T-helper 17 cell (primary cell): ENCODE measurements around the gene RYR1. TPM values are rescaled to one million over a fixed set of nuclear protein-coding genes. Genes with fewer than 3 reads are reported as not detected.
A peak's percentile ranks its signal among the peaks of the same experiment; 100 is the strongest.
"Not testable (repeated sequence)": the region's sequence is repeated elsewhere in the genome, so short reads cannot be mapped to it uniquely, and the experiment has no call there.

Experiments used
- ATAC-seq: fragments of 150-1000 bp; cut with Tn5 transposase; 2 replicates; pipeline ENCODE4 v1.10.0; 2021; ENCODE audit warnings: mild to moderate bottlenecking, moderate library complexity
- DNase-seq, 3 donors: peaks; one replicate each; pipeline versions ENCODE4 v3.0.0 to v3.0.0-alpha.2; 2020 to 2021
- H3K9me3 ChIP-seq: one replicate; pipeline ENCODE4 v1.7.0; 2013; ENCODE audit warnings: low read length, mild to moderate bottlenecking; ENCODE audit not compliant: control insufficient read depth, poor library complexity, severe bottlenecking
- H3K27ac Mint-ChIP-seq: one replicate; pipeline ENCODE4 v1.8.0; 2022; ENCODE audit warnings: mild to moderate bottlenecking, moderate library complexity, mixed read lengths
- H3K27me3 Mint-ChIP-seq: one replicate; pipeline ENCODE4 v1.8.0; 2022; ENCODE audit warnings: mixed read lengths
- H3K36me3 Mint-ChIP-seq: one replicate; pipeline ENCODE4 v1.8.0; 2022; ENCODE audit warnings: low read depth, mixed read lengths
- H3K4me1 Mint-ChIP-seq: one replicate; pipeline ENCODE4 v1.8.0; 2022; ENCODE audit warnings: mild to moderate bottlenecking, mixed read lengths
- H3K4me3 Mint-ChIP-seq: one replicate; pipeline ENCODE4 v1.8.0; 2022; ENCODE audit warnings: mild to moderate bottlenecking, moderate library complexity, mixed read lengths
- total RNA-seq, 4 donors: library from RNA in 2 of 4; stranded (reverse) in 2 of 4; gene quantifications; one replicate each; pipeline ENCODE4 v1.2.3 and lab custom pipeline; 2022 to 2026

The RYR1 gene
- total RNA-seq, 2 donors from 2014 or later = 1.3 to 3.1 TPM

- H3K27me3 Mint-ChIP-seq, H3K36me3 Mint-ChIP-seq, ATAC-seq, H3K9me3 ChIP-seq, DNase-seq, H3K27ac Mint-ChIP-seq, H3K4me3 Mint-ChIP-seq: not testable (repeated sequence)
- H3K4me1 Mint-ChIP-seq = peaks cover 36% of the 10 kb centered on the region
Observed at GRCh38 chr19:38558933-38559332, 125.4 kb downstream of the RYR1 start.

- no peaks in the 10 kb centered on the region for H3K36me3 Mint-ChIP-seq
- peak overlapping the region; percentile 53 for H3K27ac Mint-ChIP-seq
- ATAC-seq = peak; percentile 79
- no peaks in the 10 kb centered on the region for H3K27me3 Mint-ChIP-seq
- H3K4me3 Mint-ChIP-seq = peak overlapping the region; percentile 57
- H3K9me3 ChIP-seq = no peaks in the 10 kb centered on the region
- DNase-seq = no peak
- H3K4me1 Mint-ChIP-seq = peaks cover 35% of the 10 kb centered on the region
Observed at GRCh38 chr19:38559428-38560401, 126.2 kb downstream of the RYR1 start.

- H3K4me3 Mint-ChIP-seq = no peak overlapping the region
- no peaks in the 10 kb centered on the region for H3K36me3 Mint-ChIP-seq
- H3K27me3 Mint-ChIP-seq = no peaks in the 10 kb centered on the region
- no peaks in the 10 kb centered on the region for H3K9me3 ChIP-seq
- DNase-seq (no peak), ATAC-seq (no peak)
- H3K4me1 Mint-ChIP-seq = peaks cover 36% of the 10 kb centered on the region
- H3K27ac Mint-ChIP-seq = no peak overlapping the region
Observed at GRCh38 chr19:38561053-38561606, 127.6 kb downstream of the RYR1 start.

- H3K4me1 Mint-ChIP-seq = peaks cover 36% of the 10 kb centered on the region
- no peak for DNase-seq
- ATAC-seq = no peak
- H3K27me3 Mint-ChIP-seq = no peaks in the 10 kb centered on the region
- peak overlapping the region; percentile 66 for H3K4me3 Mint-ChIP-seq
- H3K27ac Mint-ChIP-seq = no peak overlapping the region
- no peaks in the 10 kb centered on the region for H3K9me3 ChIP-seq
- H3K36me3 Mint-ChIP-seq = no peaks in the 10 kb centered on the region
Observed at GRCh38 chr19:38561658-38562057, 128.2 kb downstream of the RYR1 start.

- peak overlapping the region; percentile 66 for H3K4me3 Mint-ChIP-seq
- DNase-seq (no peak), ATAC-seq (no peak)
- peaks cover 35% of the 10 kb centered on the region for H3K4me1 Mint-ChIP-seq
- H3K9me3 ChIP-seq = no peaks in the 10 kb centered on the region
- H3K27ac Mint-ChIP-seq = no peak overlapping the region
- H3K27me3 Mint-ChIP-seq = no peaks in the 10 kb centered on the region
- H3K36me3 Mint-ChIP-seq = no peaks in the 10 kb centered on the region
Observed at GRCh38 chr19:38562096-38562495, 128.6 kb downstream of the RYR1 start.

- Mint-ChIP-seq H3K36me3 (no peaks in the 10 kb centered on the region), H3K27me3 (no peaks in the 10 kb centered on the region), H3K4me1 (peaks cover 35% of the 10 kb centered on the region), H3K27ac (no peak overlapping the region), H3K4me3 (no peak overlapping the region)
- no peaks in the 10 kb centered on the region for H3K9me3 ChIP-seq
- DNase-seq (no peak), ATAC-seq (no peak)
Observed at GRCh38 chr19:38563475-38563874, 130.0 kb downstream of the RYR1 start.

- no peaks in the 10 kb centered on the region for H3K27me3 Mint-ChIP-seq
- H3K4me3 Mint-ChIP-seq = peak overlapping the region; percentile 76
- no peaks in the 10 kb centered on the region for H3K9me3 ChIP-seq
- no peaks in the 10 kb centered on the region for H3K36me3 Mint-ChIP-seq
- peak; percentile 54 for ATAC-seq
- no peak for DNase-seq
- peaks cover 26% of the 10 kb centered on the region for H3K4me1 Mint-ChIP-seq
- H3K27ac Mint-ChIP-seq = peak overlapping the region; percentile 8
Observed at GRCh38 chr19:38564981-38565690, 131.6 kb downstream of the RYR1 start.

- DNase-seq (no peak), ATAC-seq (no peak)
- Mint-ChIP-seq H3K27ac (peak overlapping the region; percentile 8), H3K4me3 (peak overlapping the region; percentile 84), H3K27me3 (no peaks in the 10 kb centered on the region), H3K36me3 (no peaks in the 10 kb centered on the region), H3K4me1 (peaks cover 25% of the 10 kb centered on the region)
- H3K9me3 ChIP-seq = no peaks in the 10 kb centered on the region
Observed at GRCh38 chr19:38565691-38566105, 132.2 kb downstream of the RYR1 start.

GRCh38 chr19:38569368-38569983, 136.0 kb downstream of the RYR1 start:
- Mint-ChIP-seq H3K36me3 (no peaks in the 10 kb centered on the region), H3K27ac (no peak overlapping the region), H3K4me1 (peaks cover 7% of the 10 kb centered on the region), H3K4me3 (no peak overlapping the region), H3K27me3 (no peaks in the 10 kb centered on the region)
- ATAC-seq (no peak), DNase-seq (no peak)
- no peaks in the 10 kb centered on the region for H3K9me3 ChIP-seq

- no peaks in the 10 kb centered on the region for H3K9me3 ChIP-seq
- Mint-ChIP-seq H3K4me3 (peak overlapping the region; percentile 36), H3K27ac (no peak overlapping the region), H3K4me1 (peaks cover 3% of the 10 kb centered on the region), H3K27me3 (no peaks in the 10 kb centered on the region), H3K36me3 (no peaks in the 10 kb centered on the region)
- DNase-seq = no peak
- no peak for ATAC-seq
Observed at GRCh38 chr19:38571682-38572081, 138.2 kb downstream of the RYR1 start.

GRCh38 chr19:38577826-38578225, 144.3 kb downstream of the RYR1 start:
- Mint-ChIP-seq H3K27ac (no peak overlapping the region), H3K4me3 (no peak overlapping the region), H3K27me3 (no peaks in the 10 kb centered on the region), H3K4me1 (peaks cover 6% of the 10 kb centered on the region), H3K36me3 (no peaks in the 10 kb centered on the region)
- DNase-seq (no peak), ATAC-seq (no peak)
- H3K9me3 ChIP-seq = no peaks in the 10 kb centered on the region

- not testable (repeated sequence) for H3K4me3 Mint-ChIP-seq, H3K36me3 Mint-ChIP-seq, H3K9me3 ChIP-seq, H3K27ac Mint-ChIP-seq, H3K27me3 Mint-ChIP-seq, DNase-seq
- peaks cover 12% of the 10 kb centered on the region for H3K4me1 Mint-ChIP-seq
- peak; percentile 80 for ATAC-seq
Observed at GRCh38 chr19:38579304-38579703, 145.8 kb downstream of the RYR1 start.

- Mint-ChIP-seq H3K27me3 (no peaks in the 10 kb centered on the region), H3K27ac (no peak overlapping the region), H3K36me3 (no peaks in the 10 kb centered on the region), H3K4me1 (peaks cover 12% of the 10 kb centered on the region), H3K4me3 (no peak overlapping the region)
- DNase-seq = no peak
- no peaks in the 10 kb centered on the region for H3K9me3 ChIP-seq
- ATAC-seq = no peak
Observed at GRCh38 chr19:38580080-38580479, 146.6 kb downstream of the RYR1 start.
